ENCODE data around the gene GBP5.

GRCh38 chr1:89277725-89278124 lies 5.1 kb upstream of the GBP5 start:
- TF ChIP-seq REST (IDR thresholded peaks at IDR 0.05) (no peak), RAD21 (IDR thresholded peaks at IDR 0.05) (no peak), EGR1 (IDR thresholded peaks at IDR 0.05; ENCODE audit: low read depth in 2 of 2) (no peak), FOXA1 (IDR thresholded peaks at IDR 0.05) (no peak), YY1 (IDR thresholded peaks at IDR 0.05) (no peak), GABPA (IDR thresholded peaks at IDR 0.05 in 1 of 2, conservative IDR thresholded peaks at IDR 0.05 in 1 of 2) (no peak), JUND (IDR thresholded peaks at IDR 0.05) (no peak), FOXA2 (IDR thresholded peaks at IDR 0.05) (no peak)
- TF ChIP-seq, protein P1, sequence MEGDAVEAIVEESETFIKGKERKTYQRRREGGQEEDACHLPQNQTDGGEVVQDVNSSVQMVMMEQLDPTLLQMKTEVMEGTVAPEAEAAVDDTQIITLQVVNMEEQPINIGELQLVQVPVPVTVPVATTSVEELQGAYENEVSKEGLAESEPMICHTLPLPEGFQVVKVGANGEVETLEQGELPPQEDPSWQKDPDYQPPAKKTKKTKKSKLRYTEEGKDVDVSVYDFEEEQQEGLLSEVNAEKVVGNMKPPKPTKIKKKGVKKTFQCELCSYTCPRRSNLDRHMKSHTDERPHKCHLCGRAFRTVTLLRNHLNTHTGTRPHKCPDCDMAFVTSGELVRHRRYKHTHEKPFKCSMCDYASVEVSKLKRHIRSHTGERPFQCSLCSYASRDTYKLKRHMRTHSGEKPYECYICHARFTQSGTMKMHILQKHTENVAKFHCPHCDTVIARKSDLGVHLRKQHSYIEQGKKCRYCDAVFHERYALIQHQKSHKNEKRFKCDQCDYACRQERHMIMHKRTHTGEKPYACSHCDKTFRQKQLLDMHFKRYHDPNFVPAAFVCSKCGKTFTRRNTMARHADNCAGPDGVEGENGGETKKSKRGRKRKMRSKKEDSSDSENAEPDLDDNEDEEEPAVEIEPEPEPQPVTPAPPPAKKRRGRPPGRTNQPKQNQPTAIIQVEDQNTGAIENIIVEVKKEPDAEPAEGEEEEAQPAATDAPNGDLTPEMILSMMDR (IDR thresholded peaks at IDR 0.05; ENCODE audit: low read depth, low read length, missing input control) = no peak
- TF ChIP-seq, protein P2, sequence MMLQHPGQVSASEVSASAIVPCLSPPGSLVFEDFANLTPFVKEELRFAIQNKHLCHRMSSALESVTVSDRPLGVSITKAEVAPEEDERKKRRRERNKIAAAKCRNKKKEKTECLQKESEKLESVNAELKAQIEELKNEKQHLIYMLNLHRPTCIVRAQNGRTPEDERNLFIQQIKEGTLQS (IDR thresholded peaks at IDR 0.05) = no peak
